Fibroblast of skin of abdomen (primary cell): Measurements from ENCODE around the gene FGD4.
A peak's percentile ranks its signal among the peaks of the same experiment; 100 is the strongest.

ENCODE experiments used
- DNase-seq: peaks from one replicate; pipeline ENCODE4 v3.0.0-alpha.2; 2013

The FGD4 gene

GRCh38 chr12:32457251-32458025, 58.1 kb downstream of the FGD4 start:
- DNase-seq: no peak

DNA sequence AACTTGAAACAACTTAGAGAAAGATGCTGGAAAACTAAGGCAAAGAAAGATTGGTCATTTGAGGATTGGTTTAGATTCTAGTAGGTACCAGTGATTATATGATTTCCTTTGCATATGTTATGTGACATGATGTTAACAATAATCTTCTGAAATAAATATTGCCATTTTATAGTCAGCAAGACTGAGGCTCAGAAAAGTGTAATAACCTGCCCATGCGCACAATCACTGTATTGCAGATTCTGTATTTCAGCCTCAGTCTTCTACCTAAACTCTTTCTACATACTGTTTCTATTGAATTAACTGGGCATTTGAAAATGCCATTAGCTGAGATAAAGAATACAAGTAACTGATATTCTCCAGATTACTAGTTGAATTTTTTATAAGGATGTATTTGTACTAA, 61.3 kb downstream of the FGD4 start:
- DNase-seq: no peak

DNA sequence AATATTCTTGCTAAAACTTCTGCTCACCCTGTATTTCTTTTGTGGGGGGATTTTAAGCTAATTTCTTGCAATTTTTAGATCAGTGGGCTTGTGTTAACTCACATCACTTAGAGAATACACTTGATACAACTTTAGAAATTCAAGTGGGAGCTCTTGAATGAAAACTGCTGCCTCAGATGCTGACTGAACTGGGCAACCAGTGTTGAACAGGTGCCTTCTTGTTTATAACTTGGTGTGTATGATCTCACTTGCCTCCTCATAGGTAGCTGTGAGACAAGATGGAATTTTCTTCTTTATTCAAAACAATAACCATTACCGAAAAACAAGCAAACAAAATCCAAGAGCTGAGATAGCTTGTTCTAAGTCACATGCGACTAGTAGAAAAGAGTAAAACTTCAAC, 63.5 kb downstream of the FGD4 start:
- DNase-seq: no peak

- no peak for DNase-seq
Measured at GRCh38 chr12:32466187-32466586, 66.8 kb downstream of the FGD4 start.

GRCh38 chr12:32466986-32467711, 67.8 kb downstream of the FGD4 start:
- DNase-seq: no peak

GRCh38 chr12:32467959-32468863, 68.9 kb downstream of the FGD4 start:
- DNase-seq: no peak

DNA sequence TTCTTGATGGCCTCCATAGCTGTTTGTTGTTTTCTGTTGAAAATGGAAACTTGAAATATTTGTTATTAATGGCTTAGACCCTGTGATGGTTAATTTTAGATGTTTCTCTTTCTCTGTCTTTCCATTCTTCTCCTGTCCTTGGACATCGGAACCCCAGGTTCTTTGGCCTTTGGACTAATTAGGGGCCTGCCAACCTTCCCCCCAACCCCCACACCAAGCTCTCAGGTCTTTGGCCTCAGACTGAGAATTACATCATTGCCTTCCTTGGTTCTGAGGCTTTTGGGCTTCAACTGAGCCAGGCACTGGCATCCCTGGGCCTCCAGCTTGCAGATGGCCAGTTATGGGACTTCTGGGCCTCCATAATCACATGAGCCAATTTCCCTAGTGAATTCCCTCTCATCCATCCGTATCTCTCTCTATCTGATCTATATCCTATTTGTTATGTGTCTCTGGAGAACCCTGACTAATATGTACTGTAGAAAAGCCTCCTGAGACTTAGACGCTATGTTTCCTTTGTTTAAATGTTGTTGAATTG, 71.6 kb downstream of the FGD4 start:
- DNase-seq: no peak

GRCh38 chr12:32471591-32472001, 72.2 kb downstream of the FGD4 start:
- no peak for DNase-seq

DNA sequence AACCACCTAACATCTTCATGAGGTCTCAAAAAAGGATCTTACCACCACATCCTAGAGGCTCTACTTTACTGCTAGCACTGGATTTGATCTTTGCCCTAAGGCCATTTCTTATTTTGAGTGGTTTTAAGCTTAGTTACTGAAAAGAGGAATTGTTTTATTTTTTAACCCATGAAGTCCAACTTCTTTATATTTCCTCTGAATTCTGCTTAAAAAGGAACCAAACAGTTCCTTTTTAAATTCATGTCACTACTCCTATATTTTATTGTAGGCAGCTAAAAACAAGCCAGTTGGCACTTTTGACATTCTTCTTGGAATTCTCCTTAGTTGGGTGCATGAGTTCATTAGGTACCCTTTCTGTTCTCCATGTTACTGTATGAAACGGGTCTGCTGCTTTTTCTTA, 76.4 kb downstream of the FGD4 start:
- DNase-seq: no peak

DNA sequence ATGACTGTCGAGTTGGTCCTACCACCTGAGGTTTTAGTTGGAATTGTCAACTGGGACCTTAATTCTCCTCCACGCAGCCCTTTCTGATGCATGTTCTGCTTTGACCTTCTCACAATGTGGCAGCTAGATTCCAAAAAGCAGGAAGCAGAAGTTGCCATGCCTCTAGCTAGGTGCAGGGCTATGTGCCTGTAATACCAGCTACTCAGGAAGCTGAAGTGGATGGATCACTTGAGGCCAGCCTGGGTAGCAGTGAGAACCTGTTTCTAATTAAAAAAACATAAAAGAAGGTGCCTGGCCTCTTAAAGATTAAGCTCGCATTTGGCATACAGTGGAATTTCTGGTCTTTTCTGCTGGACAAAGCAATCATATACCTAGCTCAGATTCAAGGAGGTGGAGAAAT, 77.1 kb downstream of the FGD4 start:
- DNase-seq: no peak

DNA sequence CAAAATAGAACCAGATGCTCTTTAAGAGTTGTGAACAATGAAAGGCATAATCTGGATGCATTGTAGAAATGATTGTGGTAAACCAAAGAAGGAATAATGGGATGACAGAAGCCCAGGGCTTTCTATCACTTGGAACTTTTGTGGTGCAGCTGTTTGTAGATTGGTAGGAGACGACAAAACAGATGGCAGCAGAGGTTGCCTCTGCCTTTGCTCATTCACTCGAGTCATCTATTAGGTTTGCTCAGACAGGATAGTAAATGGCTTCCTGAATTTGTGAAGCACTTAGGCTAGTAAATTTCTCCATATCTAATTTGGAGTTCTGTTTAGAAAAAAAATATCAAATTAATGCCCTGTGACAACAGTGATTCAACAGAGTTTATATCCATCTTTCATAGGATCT, 78.4 kb downstream of the FGD4 start:
- peak; percentile 43 for DNase-seq

DNA sequence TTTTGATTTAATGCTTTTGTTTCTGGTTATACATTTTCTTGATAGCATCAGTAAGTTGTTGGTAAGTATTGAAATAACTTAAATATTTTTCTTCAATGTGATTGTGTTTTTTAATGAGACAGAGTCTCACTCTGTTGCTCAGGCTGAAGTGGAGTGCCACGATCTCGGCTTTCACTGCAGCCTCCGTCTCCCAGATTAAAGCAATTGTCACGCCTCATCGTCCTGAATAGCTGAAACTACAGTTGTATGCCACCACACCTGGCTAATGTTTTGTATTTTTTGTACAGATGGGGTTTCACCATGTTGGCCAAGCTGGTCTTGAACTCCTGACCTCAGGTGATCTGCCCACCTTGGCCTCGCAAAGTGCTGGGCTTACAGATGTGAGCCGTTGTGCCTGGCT, 78.8 kb downstream of the FGD4 start:
- DNase-seq: no peak

- DNase-seq: no peak
Measured at GRCh38 chr12:32478858-32479725, 79.7 kb downstream of the FGD4 start.

GRCh38 chr12:32482226-32482625, 82.9 kb downstream of the FGD4 start:
- DNase-seq: no peak

DNA sequence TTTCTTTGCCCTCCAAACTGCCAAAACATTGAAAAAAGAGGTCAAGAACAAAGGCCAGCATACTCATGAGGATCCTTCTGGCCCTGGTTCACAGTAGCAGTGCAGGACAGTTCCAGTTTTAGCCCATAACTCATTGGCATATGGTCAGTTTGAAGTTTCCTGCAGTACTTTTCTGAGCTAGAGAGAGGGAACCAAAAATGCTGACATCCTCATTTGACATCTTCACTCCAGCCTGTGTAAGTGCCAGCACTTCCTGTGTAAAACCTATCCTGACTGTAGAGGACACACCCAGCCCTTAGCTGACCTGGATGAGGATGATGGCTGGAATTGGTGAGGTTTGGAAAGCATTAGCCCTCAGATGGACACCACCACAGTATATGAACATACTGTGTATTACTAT, 84.1 kb downstream of the FGD4 start:
- no peak for DNase-seq

DNA sequence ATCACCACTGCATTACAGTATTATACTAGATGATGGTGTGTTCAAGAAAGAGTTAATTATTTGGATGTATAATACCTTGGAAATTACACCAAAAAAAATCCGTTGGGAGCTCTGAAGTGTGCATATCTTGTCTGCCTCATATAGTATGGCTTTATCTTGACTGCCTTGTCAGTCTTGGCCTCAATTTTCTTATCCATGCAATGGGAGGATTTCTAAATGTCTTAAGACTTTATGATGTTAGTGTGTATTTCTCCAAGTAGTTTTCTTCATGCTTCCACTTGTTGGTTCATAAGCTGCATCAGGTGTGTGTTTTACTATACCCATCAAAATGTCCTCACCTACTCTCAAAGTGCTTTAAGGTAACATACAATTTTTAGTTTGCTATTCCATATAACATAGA, 84.6 kb downstream of the FGD4 start:
- no peak for DNase-seq

DNA sequence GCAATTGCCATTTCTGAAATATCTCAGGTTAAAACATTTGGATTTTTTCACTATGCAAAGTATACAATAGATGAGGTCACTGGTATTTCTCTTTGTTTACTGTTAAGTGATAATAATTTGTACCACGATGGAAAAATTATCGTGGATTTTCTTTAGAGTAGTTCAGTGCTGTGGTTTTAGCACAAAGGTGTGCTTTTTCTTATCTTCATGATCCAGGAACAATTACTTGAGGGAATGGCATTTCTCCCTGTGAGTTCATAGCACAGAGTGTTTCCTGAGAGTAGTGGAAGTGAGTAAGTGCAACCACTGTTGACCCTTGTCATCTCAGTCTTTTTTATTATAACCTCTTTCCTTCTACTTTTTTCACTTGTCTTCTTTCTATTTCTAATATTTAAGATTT, 86.8 kb downstream of the FGD4 start:
- no peak for DNase-seq

DNA sequence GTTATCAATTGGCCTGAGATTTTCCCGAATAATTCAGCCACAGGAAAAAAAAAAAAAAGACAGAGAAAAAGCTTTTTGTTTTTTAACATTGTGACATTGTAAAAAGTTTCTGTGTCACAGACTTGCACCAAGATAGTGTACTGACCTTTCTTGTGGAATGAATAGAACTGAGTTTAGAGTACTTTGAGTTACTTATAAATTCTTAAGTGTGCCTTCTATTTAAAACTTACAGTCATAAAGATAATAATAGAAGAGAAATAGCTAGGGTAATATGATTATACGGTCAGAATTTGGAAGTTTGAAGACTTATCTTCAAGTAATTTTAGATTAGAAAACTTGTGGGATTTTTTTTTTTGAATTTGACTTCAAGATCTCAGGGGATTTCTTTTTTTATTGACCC, 88.8 kb downstream of the FGD4 start:
- no peak for DNase-seq

DNA sequence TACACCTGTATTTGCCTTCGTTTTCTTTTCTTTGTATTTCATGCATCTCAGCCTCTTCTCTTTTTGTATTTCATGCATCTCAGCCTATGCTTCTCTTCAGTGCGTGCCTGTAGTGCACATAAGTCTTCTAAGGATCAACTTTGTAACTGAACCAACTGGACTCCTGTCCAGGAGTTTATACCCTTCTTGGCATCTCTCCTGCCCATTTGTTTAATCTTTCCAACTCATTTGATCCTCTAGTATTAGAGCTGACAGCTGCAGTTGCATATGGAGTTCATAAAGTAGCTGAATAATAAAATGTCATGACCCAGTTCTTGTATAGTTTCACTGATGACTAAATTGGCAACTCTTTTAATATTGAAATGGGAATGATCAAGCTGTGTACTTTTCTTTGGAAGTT, 89.7 kb downstream of the FGD4 start:
- no peak for DNase-seq

DNA sequence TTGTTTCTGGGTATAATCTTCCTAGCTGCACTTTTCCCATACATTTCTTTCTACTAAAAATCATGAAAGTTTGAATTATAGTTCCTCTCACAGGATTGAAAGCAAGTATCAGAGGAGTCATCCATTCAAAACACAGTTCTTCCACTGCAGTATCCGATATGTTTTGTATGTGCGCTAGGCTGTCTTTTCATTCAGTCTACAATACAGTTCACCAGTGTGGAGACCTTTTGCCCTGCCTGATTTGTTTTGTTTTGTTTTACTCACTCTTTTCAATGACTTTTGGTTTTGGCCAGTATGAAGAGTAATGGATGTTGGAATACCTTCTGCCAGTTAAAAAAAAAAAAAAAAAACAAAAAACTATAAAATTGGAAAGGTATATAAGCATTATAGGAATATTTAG, 91.4 kb downstream of the FGD4 start:
- DNase-seq: no peak

DNA sequence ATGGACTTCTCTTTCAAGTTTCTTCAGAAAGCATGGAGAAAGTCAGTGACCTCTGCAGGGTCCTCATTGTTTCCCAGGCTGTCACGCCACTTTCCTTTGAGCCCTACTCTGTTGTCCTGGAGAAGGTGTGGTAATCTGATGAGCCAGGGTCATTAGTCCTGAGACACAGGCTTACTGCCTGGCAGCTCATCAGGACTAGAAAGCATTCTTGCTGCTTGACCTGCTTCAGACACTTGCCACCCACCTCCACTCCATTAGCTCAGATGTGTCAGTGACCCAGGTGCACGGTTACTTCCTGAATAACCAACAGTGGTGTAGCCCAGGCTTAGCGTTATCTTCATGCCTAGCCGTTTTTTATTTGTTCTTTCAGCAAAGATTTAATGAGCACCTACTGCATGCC, 93.9 kb downstream of the FGD4 start:
- DNase-seq: no peak

DNA sequence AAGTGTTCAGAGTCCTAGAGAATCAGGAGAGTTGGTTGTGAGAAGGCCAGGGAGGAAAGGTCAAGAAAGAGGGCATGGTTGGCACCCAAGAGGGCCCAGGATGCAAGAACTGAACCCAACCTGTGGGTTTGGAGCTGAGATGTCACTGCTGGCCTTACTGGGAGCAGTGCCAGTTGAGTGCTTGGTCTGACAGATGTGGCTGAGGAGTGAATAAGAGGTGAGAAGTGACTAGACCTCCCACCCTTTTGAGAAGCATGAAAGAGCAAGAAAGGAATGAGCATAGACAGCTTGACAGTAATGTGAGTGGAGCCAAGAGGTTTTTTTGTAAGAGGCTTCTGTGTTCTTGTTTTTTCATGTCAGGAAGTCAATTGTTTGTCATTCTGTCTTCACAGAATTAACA, 95.3 kb downstream of the FGD4 start:
- no peak for DNase-seq
